ENCODE results near the gene CHST2. TPM values are rescaled to one million over a fixed set of nuclear protein-coding genes. Genes with fewer than 3 reads are reported as not detected.
A peak's percentile ranks its signal among the peaks of the same experiment; 100 is the strongest.

CHST2 gene
- total RNA-seq, 2 donors from 2014 or later, result 5.3 to 5.6 TPM

DNA sequence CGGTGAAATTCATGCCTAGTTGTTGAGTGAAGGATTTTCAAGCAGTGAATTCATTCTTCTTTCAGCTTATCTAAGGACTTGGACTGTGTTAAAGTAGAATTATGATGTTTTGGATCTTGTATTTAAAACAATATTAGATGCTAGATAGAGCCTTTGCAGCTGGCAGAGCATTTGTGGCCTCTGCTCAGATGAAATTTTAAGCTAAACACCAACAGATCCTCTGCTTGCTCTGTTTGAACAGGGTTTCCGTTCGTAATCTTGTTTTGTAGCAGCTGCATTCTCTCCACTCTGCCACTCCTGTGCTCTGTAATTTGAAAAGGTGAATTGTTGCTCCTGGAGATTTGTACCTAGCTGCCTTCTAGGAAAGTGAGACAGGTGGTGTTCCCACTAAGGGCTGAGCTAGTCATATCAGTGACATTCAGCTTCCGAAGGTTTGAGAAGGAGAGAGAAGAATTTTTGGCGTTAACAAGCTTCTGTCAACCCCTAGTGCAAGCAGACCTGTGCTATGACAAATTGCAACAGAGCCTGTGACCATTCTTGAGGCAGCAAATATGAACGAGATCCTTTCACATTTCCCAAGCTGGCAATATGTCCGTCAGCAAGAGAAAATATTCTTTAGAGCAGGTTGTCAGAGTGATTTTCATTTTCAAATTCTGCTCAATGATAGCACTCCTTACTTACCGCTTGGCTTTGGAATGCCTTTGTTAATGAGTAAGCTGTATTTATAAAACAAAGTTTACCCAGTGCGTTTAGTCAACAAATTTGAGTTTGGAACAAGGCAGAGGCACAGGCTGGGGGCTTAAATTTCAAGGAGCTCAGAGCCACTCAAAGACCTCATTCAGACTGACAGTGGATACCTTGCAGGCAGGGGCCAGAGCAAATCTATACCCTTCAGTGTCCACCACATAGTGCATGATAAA is 5.3 kb downstream of the CHST2 start:
- H3K9me3 Mint-ChIP-seq, result no peaks in the 10 kb centered on the region
- H3K4me3 Mint-ChIP-seq, result no peak overlapping the region
- no peaks in the 10 kb centered on the region for H3K36me3 Mint-ChIP-seq (ENCODE audit: insufficient read depth in 2 of 2)
- no peak overlapping the region for H3K27ac Mint-ChIP-seq
- ATAC-seq (replicated peaks in 1 of 2) (no peak), DNase-seq (no peak)
- no peaks in the 10 kb centered on the region for H3K27me3 Mint-ChIP-seq (ENCODE audit: low read depth)
- H3K4me1 Mint-ChIP-seq (ENCODE audit: low read depth), result peaks cover 39% of the 10 kb centered on the region

DNA sequence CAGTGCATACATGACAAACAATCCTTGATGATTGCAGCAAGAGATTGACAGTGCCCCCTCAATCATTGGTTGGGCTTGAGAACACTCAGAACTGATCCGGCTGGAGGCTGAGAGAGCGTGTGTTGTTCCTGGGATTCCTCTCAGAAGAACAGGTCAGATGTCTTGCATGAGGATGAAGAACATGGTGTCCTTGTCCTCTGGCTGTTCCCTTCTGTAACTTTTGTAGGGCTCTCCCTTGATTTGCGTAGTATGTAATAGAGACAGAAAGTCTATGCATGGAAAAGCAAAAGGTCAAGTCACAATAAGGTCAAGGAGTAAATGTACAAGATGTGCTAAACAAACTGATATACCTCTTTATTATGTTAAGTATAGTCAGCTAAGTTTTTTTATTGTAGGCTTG is 8.2 kb downstream of the CHST2 start:
- Mint-ChIP-seq H3K9me3 (peaks cover 0 to under 1% of the 10 kb centered on the region in 2 donors), H3K36me3 (ENCODE audit: insufficient read depth in 2 of 2) (no peaks in the 10 kb centered on the region), H3K4me3 (no peak overlapping the region), H3K4me1 (ENCODE audit: low read depth) (peaks cover 40% of the 10 kb centered on the region), H3K27me3 (ENCODE audit: low read depth) (no peaks in the 10 kb centered on the region), H3K27ac (no peak overlapping the region)
- DNase-seq, result no peak
- ATAC-seq (replicated peaks in 1 of 2), result no peak

DNA sequence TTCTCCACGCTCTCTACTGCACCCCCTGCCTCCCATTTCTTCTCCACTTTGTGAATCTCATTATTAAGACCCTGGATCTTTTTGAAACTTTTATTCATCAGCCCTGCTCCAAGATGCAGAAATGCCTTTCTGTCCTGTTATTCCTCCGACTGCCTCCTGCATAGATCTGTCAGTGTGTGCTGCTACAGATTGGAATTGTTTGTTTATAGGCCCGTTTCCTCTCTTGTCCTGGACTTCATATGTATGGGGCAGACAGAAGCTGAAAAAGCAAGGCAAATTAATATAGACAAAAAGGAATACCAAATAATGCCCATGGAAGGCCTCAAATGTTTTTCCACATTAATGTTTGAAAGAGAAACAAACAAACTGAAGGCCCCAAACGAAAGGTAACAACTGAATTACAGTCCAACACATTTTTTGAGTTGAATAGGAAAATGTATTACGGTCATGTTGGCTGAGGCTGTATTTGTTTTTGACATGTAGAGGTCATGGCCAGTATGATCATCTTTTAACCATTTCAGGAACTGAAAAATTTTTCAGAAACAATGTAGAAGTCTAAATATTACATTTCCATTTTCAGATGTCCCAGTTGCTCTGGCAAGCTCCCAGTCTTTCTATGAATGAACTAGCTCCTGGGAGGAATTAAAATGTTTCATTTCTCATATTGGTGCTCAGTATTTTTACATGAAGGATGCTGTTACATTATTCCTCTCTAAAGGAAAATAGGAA is 8.8 kb downstream of the CHST2 start:
- H3K9me3 Mint-ChIP-seq, result peaks cover 0 to 2% of the 10 kb centered on the region in 2 donors
- H3K36me3 Mint-ChIP-seq (ENCODE audit: insufficient read depth in 2 of 2), result no peaks in the 10 kb centered on the region
- H3K4me3 Mint-ChIP-seq, result no peak overlapping the region
- no peak overlapping the region for H3K27ac Mint-ChIP-seq
- H3K4me1 Mint-ChIP-seq (ENCODE audit: low read depth), result peaks cover 37% of the 10 kb centered on the region
- H3K27me3 Mint-ChIP-seq (ENCODE audit: low read depth), result no peaks in the 10 kb centered on the region
- ATAC-seq (replicated peaks in 1 of 2), result no peak
- DNase-seq, result no peak

DNA sequence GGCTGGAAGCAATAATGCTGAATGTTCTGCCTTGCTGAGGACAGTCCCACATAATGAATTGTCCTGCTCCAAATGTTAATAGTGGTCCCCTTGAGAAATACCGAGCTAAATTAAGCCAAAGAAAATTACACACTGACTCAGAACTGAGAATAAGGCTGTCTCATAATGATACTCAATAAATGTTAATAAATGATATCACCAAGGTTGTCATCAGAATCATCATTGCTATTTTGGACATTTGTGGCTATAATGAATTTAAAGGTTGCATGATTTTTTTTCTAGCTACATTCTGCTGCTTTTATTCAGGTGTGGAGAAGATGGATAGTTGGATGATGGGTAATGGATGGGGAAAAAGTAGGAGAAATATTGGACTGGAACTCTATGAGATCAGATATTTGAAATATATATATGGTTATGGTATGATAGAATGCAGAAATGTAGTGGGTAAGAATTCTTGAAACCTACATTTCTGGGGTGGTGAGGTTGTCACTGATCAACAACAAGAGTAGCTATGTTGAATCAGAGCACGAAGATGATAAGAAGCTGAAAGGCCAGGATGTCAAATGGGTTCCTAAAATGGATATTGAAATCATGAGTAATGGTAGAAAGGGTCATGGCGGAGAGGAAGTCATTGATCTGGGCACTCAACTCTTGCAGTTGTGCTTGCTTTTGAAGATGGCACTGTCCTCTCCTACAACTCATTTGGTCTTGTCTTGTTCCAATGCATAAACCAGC is 12.8 kb downstream of the CHST2 start:
- DNase-seq (no peak), ATAC-seq (replicated peaks in 1 of 2) (peak; percentile 27 to 41)
- Mint-ChIP-seq H3K9me3 (peaks cover 0 to 2% of the 10 kb centered on the region in 2 donors), H3K4me1 (ENCODE audit: low read depth) (peaks cover 17% of the 10 kb centered on the region), H3K36me3 (ENCODE audit: insufficient read depth in 2 of 2) (no peaks in the 10 kb centered on the region), H3K4me3 (no peak overlapping the region), H3K27me3 (ENCODE audit: low read depth) (no peaks in the 10 kb centered on the region), H3K27ac (no peak overlapping the region)

DNA sequence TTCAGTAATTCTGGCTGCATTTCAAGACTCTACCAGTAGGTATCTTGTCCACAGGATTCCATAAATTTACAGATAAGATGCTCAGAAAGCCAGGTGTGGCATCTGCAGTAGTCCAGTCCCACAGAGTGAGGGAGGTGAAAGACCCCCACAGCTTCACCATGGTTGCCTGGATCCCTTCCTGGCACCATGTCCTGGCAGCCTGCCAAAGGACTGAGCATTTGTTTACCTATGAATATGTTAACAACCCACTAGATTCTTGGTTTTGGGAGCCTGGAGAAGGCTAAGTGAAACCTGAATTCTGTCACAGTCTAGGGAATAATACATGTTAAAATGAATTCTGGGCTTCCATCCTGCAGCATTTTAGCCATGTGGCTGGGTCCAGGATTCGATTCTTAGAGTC is 14.9 kb downstream of the CHST2 start:
- Mint-ChIP-seq H3K9me3 (peaks cover 0 to 2% of the 10 kb centered on the region in 2 donors), H3K27me3 (ENCODE audit: low read depth) (no peaks in the 10 kb centered on the region), H3K36me3 (ENCODE audit: insufficient read depth in 2 of 2) (no peaks in the 10 kb centered on the region), H3K4me3 (no peak overlapping the region), H3K4me1 (ENCODE audit: low read depth) (peaks cover 17% of the 10 kb centered on the region), H3K27ac (no peak overlapping the region)
- DNase-seq (no peak), ATAC-seq (replicated peaks in 1 of 2) (no peak)

DNA sequence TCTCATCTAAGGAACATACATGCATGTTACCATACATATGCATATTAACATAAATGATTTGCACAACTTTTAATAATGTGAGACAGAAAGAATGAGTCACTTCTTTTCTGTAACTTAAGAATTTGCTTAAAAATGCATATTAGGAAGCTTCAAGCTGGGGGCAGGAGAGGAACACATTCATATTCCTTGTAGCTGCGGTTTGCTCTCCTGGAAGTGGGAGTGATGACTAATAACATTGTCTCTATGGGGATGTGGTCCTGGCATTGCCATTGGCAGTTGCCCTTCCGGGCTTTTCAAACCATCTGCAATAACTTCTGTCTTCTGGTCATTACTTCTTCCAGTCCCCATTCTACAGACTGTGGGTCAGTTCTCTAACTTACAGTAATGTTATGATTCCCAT is 15.6 kb downstream of the CHST2 start:
- Mint-ChIP-seq H3K27me3 (ENCODE audit: low read depth) (no peaks in the 10 kb centered on the region), H3K4me1 (ENCODE audit: low read depth) (peaks cover 17% of the 10 kb centered on the region)

DNA sequence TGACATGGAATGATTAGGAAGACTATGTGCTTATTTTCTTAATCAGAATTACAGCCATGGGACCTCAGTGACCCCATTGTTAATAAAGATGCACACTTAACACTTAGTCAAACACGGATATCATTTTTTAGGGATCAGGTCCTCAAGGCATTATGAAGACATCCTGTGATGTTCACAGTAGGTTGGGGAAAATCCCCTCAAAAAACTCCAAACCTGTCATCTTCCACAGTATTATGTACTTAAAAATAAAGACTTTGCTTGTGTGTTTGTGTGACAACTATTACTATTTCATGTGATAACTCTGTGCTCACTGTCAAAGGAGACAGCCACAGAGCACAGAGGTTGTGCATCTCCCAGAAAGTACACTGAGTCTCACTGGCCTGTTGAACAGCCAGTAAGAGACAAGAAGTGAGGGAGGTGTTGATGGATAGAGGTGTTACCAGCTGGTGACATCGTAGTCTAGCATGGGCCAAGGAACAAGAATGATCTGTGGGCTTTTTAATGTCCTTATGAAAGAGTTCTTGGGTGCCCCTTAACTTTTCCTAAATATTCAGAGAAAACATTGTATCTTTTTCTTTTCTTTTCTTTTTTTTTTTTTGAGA is 18.0 kb downstream of the CHST2 start:
- H3K27me3 Mint-ChIP-seq (ENCODE audit: low read depth), result no peaks in the 10 kb centered on the region
- DNase-seq (no peak), ATAC-seq (replicated peaks in 1 of 2) (no peak)
- peaks cover 6% of the 10 kb centered on the region for H3K4me1 Mint-ChIP-seq (ENCODE audit: low read depth)
- H3K4me3 Mint-ChIP-seq, result no peak overlapping the region
- no peak overlapping the region for H3K27ac Mint-ChIP-seq
- no peaks in the 10 kb centered on the region for H3K36me3 Mint-ChIP-seq (ENCODE audit: insufficient read depth in 2 of 2)
- peaks cover 0 to 2% of the 10 kb centered on the region in 2 donors for H3K9me3 Mint-ChIP-seq

More for the DNA sequence above, 15.6 kb downstream of the CHST2 start:
- DNase-seq (no peak), ATAC-seq (replicated peaks in 1 of 2) (no peak)
- no peak overlapping the region for H3K4me3 Mint-ChIP-seq
- peaks cover 0 to 2% of the 10 kb centered on the region in 2 donors for H3K9me3 Mint-ChIP-seq
- H3K36me3 Mint-ChIP-seq (ENCODE audit: insufficient read depth in 2 of 2), result no peaks in the 10 kb centered on the region
- H3K27ac Mint-ChIP-seq, result no peak overlapping the region

DNA sequence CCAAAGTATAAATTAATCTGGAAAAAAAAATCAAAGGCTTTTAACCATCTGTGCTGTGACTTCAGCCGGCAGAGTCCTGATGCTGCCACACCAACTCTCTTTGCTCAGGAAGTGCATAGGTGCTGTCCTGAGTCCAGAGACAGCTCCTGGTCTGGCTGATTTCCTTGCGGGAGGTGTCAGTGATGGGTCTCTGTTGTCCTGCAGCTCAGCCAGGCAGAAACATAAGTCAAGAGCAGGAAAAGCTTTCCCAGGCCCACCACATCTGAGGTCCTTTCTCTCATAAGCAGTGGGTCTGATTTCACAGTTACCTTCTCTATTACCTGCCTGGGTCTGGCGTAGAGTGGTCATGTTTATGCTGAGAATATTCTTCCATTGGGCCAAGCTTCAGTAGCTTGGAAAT is 19.4 kb downstream of the CHST2 start:
- H3K4me3 Mint-ChIP-seq, result no peak overlapping the region
- no peak for ATAC-seq (replicated peaks in 1 of 2)
- no peak for DNase-seq
- no peak overlapping the region for H3K27ac Mint-ChIP-seq
- no peaks in the 10 kb centered on the region for H3K4me1 Mint-ChIP-seq (ENCODE audit: low read depth)
- H3K36me3 Mint-ChIP-seq (ENCODE audit: insufficient read depth in 2 of 2), result no peaks in the 10 kb centered on the region
- H3K27me3 Mint-ChIP-seq (ENCODE audit: low read depth), result no peaks in the 10 kb centered on the region
- peaks cover 0 to 3% of the 10 kb centered on the region in 2 donors for H3K9me3 Mint-ChIP-seq

DNA sequence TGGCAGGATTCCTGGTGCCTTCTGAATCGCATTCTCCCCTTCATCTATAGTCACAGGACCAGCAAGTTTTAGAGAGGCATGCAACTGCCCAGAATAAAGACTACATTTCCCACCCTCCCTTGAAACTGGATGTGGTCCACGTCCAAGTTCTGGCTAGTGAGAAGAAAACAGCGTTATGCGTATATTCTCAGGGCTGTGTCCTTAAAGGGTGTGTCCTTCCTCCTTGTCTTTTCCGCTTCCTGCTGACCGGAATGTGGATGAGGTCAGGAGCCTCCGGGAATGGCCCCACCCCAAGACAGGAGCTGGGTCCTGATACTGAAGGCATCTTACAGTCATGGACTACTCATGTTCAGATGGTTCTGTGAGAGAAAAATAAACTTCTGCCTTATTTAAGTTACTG is 20.2 kb downstream of the CHST2 start:
- Mint-ChIP-seq H3K27me3 (ENCODE audit: low read depth) (no peaks in the 10 kb centered on the region), H3K27ac (no peak overlapping the region), H3K36me3 (ENCODE audit: insufficient read depth in 2 of 2) (no peaks in the 10 kb centered on the region), H3K4me3 (no peak overlapping the region), H3K4me1 (ENCODE audit: low read depth) (no peaks in the 10 kb centered on the region), H3K9me3 (peaks cover 0 to 3% of the 10 kb centered on the region in 2 donors)
- DNase-seq (no peak), ATAC-seq (replicated peaks in 1 of 2) (no peak)

DNA sequence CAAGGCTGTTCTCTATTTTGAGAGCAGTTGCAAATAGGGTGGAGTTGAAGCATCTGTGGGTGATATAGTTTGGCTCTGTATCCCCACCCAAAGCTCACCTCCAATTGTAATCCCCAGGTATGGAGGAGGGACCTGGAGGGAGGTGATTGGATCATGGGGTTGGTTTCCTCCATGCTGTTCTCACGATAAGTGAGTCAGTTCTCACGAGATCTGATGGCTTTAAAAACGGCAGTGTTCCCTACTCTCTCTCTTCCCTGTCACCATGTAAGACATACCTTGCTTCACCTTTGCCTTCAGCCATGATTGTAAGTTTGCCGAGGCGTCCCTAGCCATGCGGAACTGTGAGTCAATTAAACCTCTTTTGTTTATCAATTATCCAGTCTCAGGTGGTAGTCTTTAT is 21.0 kb downstream of the CHST2 start:
- Mint-ChIP-seq H3K9me3 (peaks cover 0 to 3% of the 10 kb centered on the region in 2 donors), H3K4me3 (no peak overlapping the region), H3K36me3 (ENCODE audit: insufficient read depth in 2 of 2) (peaks cover 0 to 2% of the 10 kb centered on the region in 2 donors), H3K27me3 (ENCODE audit: low read depth) (no peaks in the 10 kb centered on the region), H3K4me1 (ENCODE audit: low read depth) (no peaks in the 10 kb centered on the region), H3K27ac (no peak overlapping the region)
- no peak for DNase-seq
- ATAC-seq (replicated peaks in 1 of 2), result no peak

DNA sequence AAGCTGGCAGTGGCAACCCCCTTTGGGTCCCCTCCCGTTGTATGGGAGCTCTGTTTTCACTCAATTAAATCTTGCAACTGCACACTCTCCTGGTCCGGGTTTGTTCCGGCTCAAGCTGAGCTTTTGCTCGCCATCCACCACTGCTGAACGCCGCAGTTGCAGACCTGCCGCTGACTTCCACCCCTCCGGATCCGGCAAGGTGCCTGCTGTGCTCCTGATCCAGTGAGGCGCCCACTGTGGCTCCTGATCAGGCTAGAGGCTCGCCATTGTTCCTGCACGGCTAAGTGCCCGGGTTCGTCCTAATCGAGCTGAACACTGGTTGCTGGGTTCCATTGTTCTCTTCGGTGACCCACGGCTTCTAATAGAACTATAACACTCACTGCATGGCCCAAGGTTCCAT is 22.8 kb downstream of the CHST2 start:
- H3K27ac Mint-ChIP-seq, result no peak overlapping the region
- H3K4me1 Mint-ChIP-seq (ENCODE audit: low read depth), result no peaks in the 10 kb centered on the region
- DNase-seq, result no peak
- peaks cover 0 to 2% of the 10 kb centered on the region in 2 donors for H3K36me3 Mint-ChIP-seq (ENCODE audit: insufficient read depth in 2 of 2)
- ATAC-seq (replicated peaks in 1 of 2), result no peak
- H3K9me3 Mint-ChIP-seq, result peaks cover 0 to 3% of the 10 kb centered on the region in 2 donors
- H3K4me3 Mint-ChIP-seq, result no peak overlapping the region
- H3K27me3 Mint-ChIP-seq (ENCODE audit: low read depth), result no peaks in the 10 kb centered on the region

DNA sequence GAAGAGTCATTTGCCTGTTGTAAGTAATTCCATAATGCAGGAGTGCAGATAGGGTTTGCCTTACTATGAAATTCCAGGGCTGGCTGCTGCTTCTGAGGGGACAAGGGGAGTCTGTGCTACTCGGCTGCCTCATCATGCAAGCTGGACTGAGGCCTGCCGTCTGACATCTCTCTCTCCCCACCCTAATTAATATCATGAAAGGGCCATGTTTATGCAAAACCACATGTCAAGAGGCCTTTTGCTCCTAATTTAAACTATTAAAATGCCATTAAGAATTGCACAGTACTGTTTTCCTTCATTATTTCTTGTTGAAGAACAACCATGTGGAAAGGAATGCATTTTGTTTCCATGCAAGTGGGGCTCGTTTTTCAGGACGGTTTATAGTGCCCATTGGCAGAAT is 26.3 kb downstream of the CHST2 start:
- Mint-ChIP-seq H3K4me3 (no peak overlapping the region), H3K36me3 (ENCODE audit: insufficient read depth in 2 of 2) (peaks cover 0 to 2% of the 10 kb centered on the region in 2 donors), H3K4me1 (ENCODE audit: low read depth) (no peaks in the 10 kb centered on the region), H3K9me3 (peaks cover 0 to 3% of the 10 kb centered on the region in 2 donors), H3K27me3 (ENCODE audit: low read depth) (no peaks in the 10 kb centered on the region), H3K27ac (no peak overlapping the region)
- ATAC-seq (replicated peaks in 1 of 2) (no peak), DNase-seq (no peak)
